Measurements from ENCODE around the gene LPCAT4.

DNA sequence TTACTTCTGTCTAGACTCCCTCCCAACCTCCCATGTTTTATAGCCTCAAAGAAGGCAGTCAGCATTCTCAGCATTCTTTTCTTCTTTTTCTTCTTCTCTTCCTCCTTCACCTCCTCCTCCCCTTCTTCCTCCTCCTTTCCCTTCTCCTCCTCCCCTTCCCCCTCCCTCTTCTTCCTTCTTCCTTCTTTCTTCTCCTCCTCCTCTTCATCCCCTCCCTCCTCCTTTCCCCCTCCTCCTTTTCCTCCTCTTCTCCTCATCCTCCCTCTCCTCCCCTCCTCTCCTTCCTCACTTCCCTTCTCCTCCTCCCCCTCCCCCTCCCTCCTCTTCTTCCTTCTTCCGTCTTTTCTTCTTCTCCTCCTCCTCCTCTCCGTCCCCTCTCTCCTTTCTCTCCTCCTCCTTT, 3.6 kb upstream of the LPCAT4 start:
- TF ChIP-seq CTCF (conservative IDR thresholded peaks at IDR 0.05 in 1 of 2, IDR thresholded peaks at IDR 0.05 in 1 of 2; ENCODE audit: low read depth in 1 of 2, low read length in 2 of 2) = no peak
- TF ChIP-seq EZH2 (IDR thresholded peaks at IDR 0.05; ENCODE audit: low read length, missing control alignments) = no peak

Measured in fibroblast of lung (primary cell).